ENCODE measurements around the gene KLHDC8A. TPM values are rescaled to one million over a fixed set of nuclear protein-coding genes. Genes with fewer than 3 reads are reported as not detected.

The KLHDC8A gene
- total RNA-seq, 1 donor from 2014 or later: 18.6 TPM

DNA sequence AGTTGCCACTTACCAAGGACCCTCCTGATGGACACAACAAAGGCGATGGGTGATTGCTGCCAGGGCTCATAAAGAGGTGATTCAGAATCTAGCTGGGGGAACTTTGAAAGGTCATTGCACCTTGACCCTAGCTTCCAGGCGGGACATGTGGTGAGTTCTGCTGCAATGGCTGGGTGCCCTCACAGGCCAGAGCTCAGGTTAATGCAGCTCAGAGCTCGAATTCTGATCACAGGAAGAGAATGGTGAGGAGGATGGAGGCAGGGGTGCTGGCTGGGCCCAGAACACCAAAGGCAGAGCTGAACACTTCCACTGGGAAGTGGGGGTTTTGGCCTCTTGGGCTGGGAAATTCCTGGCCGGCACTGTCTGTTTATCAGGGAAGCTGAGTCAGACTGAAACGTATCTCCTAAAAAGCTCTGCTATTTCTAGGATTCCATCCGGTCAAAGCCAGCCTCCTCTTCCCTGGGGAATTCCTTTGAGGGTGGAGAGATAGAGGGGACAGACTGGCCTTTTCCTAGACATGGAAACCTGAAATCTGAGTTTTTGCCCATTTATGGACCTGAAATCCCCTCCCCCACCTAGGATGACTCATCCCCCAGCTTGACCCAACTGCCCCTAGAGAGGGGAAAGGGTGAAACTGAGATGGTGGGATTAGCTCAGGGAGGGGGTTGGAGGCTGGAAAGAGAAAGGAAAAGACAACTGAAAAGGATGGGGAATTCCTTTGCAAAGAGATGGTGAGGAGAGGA lies 62.4 kb downstream of the KLHDC8A start:
- no peak for DNase-seq

DNA sequence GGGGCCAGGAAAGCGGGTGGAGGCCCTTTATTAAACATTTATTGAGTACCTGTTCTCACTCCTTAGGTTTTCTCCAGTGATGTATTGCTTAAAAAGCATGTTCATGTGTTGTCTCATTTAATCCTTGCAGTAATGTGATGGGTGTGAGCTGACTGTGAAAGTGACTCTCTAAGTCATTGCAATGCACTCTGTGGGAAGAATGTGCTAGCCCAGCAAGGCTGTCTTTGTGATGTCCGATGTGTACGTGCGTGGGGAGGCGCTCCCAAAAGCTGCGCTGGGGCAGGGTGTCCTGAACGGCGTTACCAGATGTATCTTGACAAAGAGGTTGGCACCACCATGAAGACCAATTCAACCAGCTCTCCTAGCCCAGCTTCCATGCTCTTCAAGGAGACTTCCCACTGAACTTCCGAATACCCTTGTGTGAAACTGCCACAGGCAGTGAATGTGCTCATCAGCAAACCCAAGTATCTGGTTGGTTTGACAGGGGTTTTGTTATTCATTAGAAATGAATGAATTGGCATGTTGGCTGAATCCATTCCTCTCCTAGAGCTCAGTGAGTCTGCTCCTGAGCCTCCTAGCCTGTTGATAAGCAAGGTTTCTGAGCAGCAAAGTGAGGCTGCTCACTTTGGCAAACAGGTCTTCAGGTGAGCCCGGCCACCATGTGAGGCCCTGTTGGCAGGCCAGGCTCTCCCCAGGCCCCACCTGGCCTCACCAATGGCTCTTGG lies 63.2 kb downstream of the KLHDC8A start:
- DNase-seq: no peak

DNA sequence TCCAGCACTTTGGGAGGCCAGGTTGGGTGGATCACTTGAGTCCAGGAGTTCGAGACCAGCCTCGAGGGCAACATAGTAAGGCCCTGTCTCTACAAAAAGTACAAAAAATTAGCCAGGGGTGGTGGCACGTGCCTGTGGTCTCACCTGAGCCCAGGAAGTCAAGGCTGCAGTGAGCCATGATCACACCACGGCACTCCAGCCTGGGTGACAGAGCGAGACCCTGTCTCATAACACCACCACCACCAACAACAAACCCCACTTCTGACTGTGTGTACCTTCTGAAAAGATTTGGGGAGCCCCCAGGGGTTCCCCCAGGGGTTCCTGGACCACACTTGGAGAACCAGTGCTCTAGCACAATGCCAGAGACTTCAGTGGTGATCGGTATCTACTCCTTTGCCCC lies 65.1 kb downstream of the KLHDC8A start:
- DNase-seq: no peak

DNA sequence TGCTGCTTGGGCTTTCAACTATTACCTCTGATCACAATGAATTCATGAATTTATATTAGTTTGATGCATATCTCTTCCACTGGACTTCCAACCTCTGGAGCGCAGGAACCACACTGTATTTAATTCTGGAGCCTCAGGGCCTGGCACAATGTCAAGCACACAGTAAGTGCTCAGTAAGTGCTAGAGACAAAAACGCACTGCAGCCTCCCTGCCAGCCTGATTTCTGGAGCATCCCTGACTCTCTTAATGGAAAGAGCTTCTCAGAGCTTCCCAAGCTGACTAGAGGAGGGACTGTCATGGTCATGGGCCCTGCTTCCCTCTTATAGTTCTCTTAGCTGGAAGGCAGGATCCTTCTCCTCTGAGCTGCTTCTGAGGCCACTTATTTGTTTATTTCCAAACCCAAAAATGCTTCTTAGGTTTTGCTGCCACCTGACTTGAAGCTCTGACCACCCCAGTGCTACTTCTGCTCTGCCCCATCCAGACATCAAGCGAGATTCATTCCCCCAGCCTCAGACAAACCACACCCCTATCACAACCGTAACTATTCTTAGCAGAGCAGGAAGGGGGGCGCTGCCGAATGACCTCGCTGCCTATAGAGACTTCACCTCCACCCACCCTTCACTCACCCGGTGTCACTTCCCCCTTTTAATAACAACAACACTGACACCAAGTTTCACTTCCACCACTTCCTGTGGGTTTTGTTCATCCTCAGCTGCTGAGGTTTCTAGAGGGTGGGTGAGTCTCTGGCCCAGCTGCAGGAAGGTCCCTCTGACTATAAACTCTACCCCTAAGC lies 68.8 kb downstream of the KLHDC8A start:
- no peak for DNase-seq

DNA sequence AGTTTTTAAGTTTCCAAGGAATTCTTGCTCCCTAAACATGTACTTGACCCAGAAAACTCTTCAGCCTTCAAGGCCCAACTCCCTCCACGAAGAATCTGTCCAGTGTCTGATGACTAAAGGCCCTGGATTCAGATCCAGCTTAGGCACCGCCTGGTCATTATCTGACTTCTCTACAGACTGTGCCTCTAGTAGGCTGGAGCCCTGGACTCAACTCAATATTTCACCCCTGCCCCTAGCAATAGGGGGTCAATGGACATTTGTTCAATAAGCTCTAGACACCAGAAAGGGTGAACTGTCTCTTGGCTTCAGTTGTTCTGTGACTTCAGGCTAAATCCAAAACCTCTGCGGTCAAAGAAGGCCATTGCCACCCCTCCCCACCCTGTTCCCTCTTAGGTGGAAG lies 69.6 kb downstream of the KLHDC8A start:
- no peak for DNase-seq

DNA sequence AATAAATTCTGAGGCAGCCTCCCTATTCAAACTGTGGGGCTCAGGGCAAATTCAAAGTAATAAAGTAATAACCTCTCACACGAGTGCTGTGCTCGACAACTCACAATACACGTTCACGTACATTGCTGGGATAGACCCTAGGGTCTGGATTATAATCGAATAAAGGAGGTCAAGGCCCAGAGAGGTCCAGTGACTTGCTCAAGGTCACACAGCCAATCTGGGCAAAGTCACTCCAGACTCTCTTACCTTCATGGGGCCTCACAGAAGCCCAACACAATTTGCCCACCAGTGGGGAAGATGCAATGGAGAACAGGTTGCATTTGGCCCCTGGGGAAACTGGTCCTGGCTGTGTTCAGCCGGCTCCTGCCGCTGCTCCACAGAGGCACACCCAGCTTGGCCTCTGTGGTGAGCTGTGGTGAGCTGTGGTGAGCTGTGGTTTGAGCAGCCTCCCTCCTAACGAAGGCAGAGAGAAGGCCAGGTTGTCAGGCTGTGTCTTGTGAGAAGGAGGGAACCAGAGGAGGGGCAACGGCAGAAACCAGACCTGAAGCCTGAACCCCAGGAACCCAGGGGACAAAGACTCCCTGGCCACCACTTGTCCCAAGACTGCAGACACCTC lies 70.3 kb downstream of the KLHDC8A start:
- DNase-seq: no peak

Small RNAs within 50 kb of the gene (small RNA-seq; reads per million reads assigned to genes)
- gene SNRPGP10: not detected

Other genes with a start within 250 kb of the KLHDC8A start
- 32.1 TPM for gene RBBP5, start 234.9 kb downstream of the KLHDC8A start, total RNA-seq
- gene DSTYK, start 145.2 kb downstream of the KLHDC8A start, total RNA-seq: 28.1 TPM
- gene TMCC2, start 129.0 kb downstream of the KLHDC8A start, total RNA-seq: 45.9 TPM
- 1.1 TPM for gene NUAK2, start 35.2 kb downstream of the KLHDC8A start, total RNA-seq
- gene LEMD1, start 65.1 kb upstream of the KLHDC8A start, total RNA-seq: 6.9 TPM
- 0.94 TPM for gene BLACAT1, start 99.1 kb upstream of the KLHDC8A start, total RNA-seq
- 0.16 TPM for gene CDK18, start 147.7 kb upstream of the KLHDC8A start, total RNA-seq